HEK293 (cell line): ENCODE data around the gene NHEJ1.

Experiments
- CTCF ChIA-PET: fragments of 350-600 bp; formaldehyde crosslinking; extraction: SDS; loops from one replicate; lab custom pipeline; 2021; ENCODE audit warnings: antibody characterized with exemption; lab: Yijun Ruan, JAX
- POLR2A ChIA-PET: fragments of 300-600 bp; formaldehyde crosslinking; extraction: SDS; loops from one replicate; lab custom pipeline; 2020; ENCODE audit warnings: antibody characterized with exemption, inconsistent platforms; lab: Yijun Ruan, JAX
- H3K27ac ChIP-seq: fragments of 200-500 bp; sonication (Bioruptor generic); 2 replicates; pipeline ENCODE4 v1.5.1; 2014; ENCODE audit warnings: low read depth, low read length, control low read depth, inconsistent platforms; ENCODE audit errors: extremely low read depth
- H3K36me3 ChIP-seq, 2 experiments: fragments of 200-500 bp in 1 of 2; sonication (Bioruptor generic) in 1 of 2; 1 replicate in 1 of 2; 2 replicates in 1 of 2; pipeline ENCODE4 v1.5.1; 2014 to 2017; ENCODE audit warnings: inconsistent platforms in 2 of 2, low read length in 2 of 2; ENCODE audit not compliant: control insufficient read depth in 2 of 2, insufficient read depth in 1 of 2
- H3K4me1 ChIP-seq: fragments of 200-500 bp; sonication (Bioruptor generic); 2 replicates; pipeline ENCODE4 v1.5.1; 2014; ENCODE audit warnings: mild to moderate bottlenecking, low read length, inconsistent platforms; ENCODE audit not compliant: control insufficient read depth, insufficient read depth
- H3K4me3 ChIP-seq: 2 replicates; pipeline ENCODE4 v1.5.1; 2011; ENCODE audit warnings: low read depth, mild to moderate bottlenecking, control low read depth, low read length, moderate library complexity
- H3K9me3 ChIP-seq: fragments of 200-500 bp; sonication (Bioruptor generic); 2 replicates; pipeline ENCODE4 v1.5.1; 2014; ENCODE audit warnings: low read depth, low read length, inconsistent platforms; ENCODE audit not compliant: control insufficient read depth, insufficient read depth
- BCL6B ChIP-seq: fragments of 450-650 bp; formaldehyde crosslinking; IDR thresholded peaks from 2 replicates; pipeline ENCODE4 v1.5.1; 2017; ENCODE audit warnings: missing biosample characterization, missing genetic modification characterization
- GLI2 ChIP-seq: fragments of 450-650 bp; formaldehyde crosslinking; IDR thresholded peaks from 2 replicates; pipeline ENCODE4; 2017; ENCODE audit warnings: missing biosample characterization, missing genetic modification characterization, low read depth, borderline replicate concordance
- GLI4 ChIP-seq: fragments of 450-650 bp; formaldehyde crosslinking; IDR thresholded peaks from 2 replicates; pipeline ENCODE4 v1.5.1; 2016; ENCODE audit warnings: missing biosample characterization, missing genetic modification characterization
- HIC1 ChIP-seq: fragments of 450-650 bp; formaldehyde crosslinking; IDR thresholded peaks from 2 replicates; pipeline ENCODE4 v1.5.1; 2016; ENCODE audit warnings: missing biosample characterization, missing genetic modification characterization
- SP3 ChIP-seq: fragments of 450-650 bp; formaldehyde crosslinking; IDR thresholded peaks from 2 replicates; pipeline ENCODE4 v1.5.1; 2016; ENCODE audit warnings: missing biosample characterization, missing genetic modification characterization
- TRIM28 ChIP-seq: IDR thresholded peaks from 2 replicates; pipeline ENCODE4 v1.6.1; 2011; ENCODE audit warnings: low read length, control low read depth, borderline replicate concordance
- ZBTB48 ChIP-seq: fragments of 450-650 bp; formaldehyde crosslinking; IDR thresholded peaks from 2 replicates; pipeline ENCODE4 v1.5.1; 2016; ENCODE audit warnings: missing biosample characterization, missing genetic modification characterization
- ZBTB49 ChIP-seq: fragments of 450-650 bp; formaldehyde crosslinking; IDR thresholded peaks from 2 replicates; pipeline ENCODE4 v1.5.1; 2016; ENCODE audit warnings: missing biosample characterization, missing genetic modification characterization, low read depth
- ZFHX2 ChIP-seq: fragments of 450-650 bp; formaldehyde crosslinking; conservative IDR thresholded peaks from 2 replicates; pipeline ENCODE4 v1.5.1; 2016; ENCODE audit warnings: missing biosample characterization, missing genetic modification characterization
- ZFP41 ChIP-seq: fragments of 450-650 bp; formaldehyde crosslinking; IDR thresholded peaks from 2 replicates; pipeline ENCODE4 v1.5.1; 2016; ENCODE audit warnings: missing biosample characterization, missing genetic modification characterization, borderline replicate concordance
- ZNF112 ChIP-seq: fragments of 450-650 bp; formaldehyde crosslinking; IDR thresholded peaks from 2 replicates; pipeline ENCODE4 v1.5.0; 2017; ENCODE audit warnings: missing biosample characterization, missing genetic modification characterization
- ZNF155 ChIP-seq: fragments of 450-650 bp; formaldehyde crosslinking; IDR thresholded peaks from 2 replicates; pipeline ENCODE4 v1.5.1; 2016; ENCODE audit warnings: missing biosample characterization, missing genetic modification characterization
- ZNF2 ChIP-seq: fragments of 450-650 bp; formaldehyde crosslinking; IDR thresholded peaks from 2 replicates; pipeline ENCODE4 v1.5.1; 2016; ENCODE audit warnings: missing biosample characterization, missing genetic modification characterization
- ZNF266 ChIP-seq: fragments of 450-650 bp; formaldehyde crosslinking; IDR thresholded peaks from 2 replicates; pipeline ENCODE4 v1.5.1; 2016; ENCODE audit warnings: missing biosample characterization, missing genetic modification characterization, low read depth
- ZNF302 ChIP-seq: fragments of 450-650 bp; formaldehyde crosslinking; IDR thresholded peaks from 2 replicates; pipeline ENCODE4 v1.5.1; 2016; ENCODE audit warnings: missing biosample characterization, missing genetic modification characterization, low read depth
- ZNF423 ChIP-seq: fragments of 450-650 bp; formaldehyde crosslinking; IDR thresholded peaks from 2 replicates; pipeline ENCODE4 v1.5.1; 2016; ENCODE audit warnings: missing biosample characterization, missing genetic modification characterization
- ZNF558 ChIP-seq: fragments of 450-650 bp; formaldehyde crosslinking; IDR thresholded peaks from 2 replicates; pipeline ENCODE4 v1.5.1; 2016; ENCODE audit warnings: missing biosample characterization, missing genetic modification characterization
- ZNF560 ChIP-seq: fragments of 450-650 bp; formaldehyde crosslinking; IDR thresholded peaks from 2 replicates; pipeline ENCODE4 v1.5.1; 2017; ENCODE audit warnings: missing biosample characterization, missing genetic modification characterization, borderline replicate concordance
- ZNF610 ChIP-seq: fragments of 450-650 bp; formaldehyde crosslinking; IDR thresholded peaks from 2 replicates; pipeline ENCODE4 v1.5.1; 2016; ENCODE audit warnings: missing biosample characterization, missing genetic modification characterization, borderline replicate concordance
- ZNF626 ChIP-seq: fragments of 450-650 bp; sonication (Bioruptor Pico); formaldehyde crosslinking; IDR thresholded peaks from 2 replicates; pipeline ENCODE4 v1.5.1; 2018; ENCODE audit warnings: missing biosample characterization, missing genetic modification characterization, inconsistent platforms
- ZNF654 ChIP-seq: fragments of 450-650 bp; formaldehyde crosslinking; IDR thresholded peaks from 2 replicates; pipeline ENCODE4 v1.5.1; 2016; ENCODE audit warnings: low read depth, missing biosample characterization, missing genetic modification characterization
- ZNF747 ChIP-seq: fragments of 450-650 bp; formaldehyde crosslinking; IDR thresholded peaks from 2 replicates; pipeline ENCODE4 v1.5.1; 2016; ENCODE audit warnings: missing biosample characterization, missing genetic modification characterization
- ZNF777 ChIP-seq: fragments of 450-650 bp; formaldehyde crosslinking; IDR thresholded peaks from 2 replicates; pipeline ENCODE4 v1.5.1; 2017; ENCODE audit warnings: missing biosample characterization, missing genetic modification characterization, borderline replicate concordance
- ZNF843 ChIP-seq: fragments of 450-650 bp; formaldehyde crosslinking; IDR thresholded peaks from 2 replicates; pipeline ENCODE4 v1.5.1; 2016; ENCODE audit warnings: missing biosample characterization, missing genetic modification characterization
- TF ChIP-seq, protein P1 (sequence below): IDR thresholded peaks from 2 replicates; pipeline ENCODE4 v1.6.1; 2011; ENCODE audit warnings: mild to moderate bottlenecking, low read depth, low read length, borderline replicate concordance
- TF ChIP-seq, protein P2 (sequence below): fragments of 450-650 bp; formaldehyde crosslinking; IDR thresholded peaks from 2 replicates; pipeline ENCODE4 v1.5.1; 2016; ENCODE audit warnings: missing biosample characterization, missing genetic modification characterization

Gene NHEJ1

GRCh38 chr2:219081096-219081495, 79.5 kb downstream of the NHEJ1 start (continued):
- TF ChIP-seq ZBTB49 (no peak), ZNF302 (tag by site-specific recombination) (no peak), BCL6B (no peak), SP3 (tag by site-specific recombination) (no peak), GLI4 (tag by site-specific recombination) (no peak), HIC1 (tag by site-specific recombination) (no peak), ZFHX2 (no peak), ZNF560 (tag by site-specific recombination) (no peak), ZNF654 (tag by site-specific recombination) (no peak), ZNF266 (tag by site-specific recombination) (no peak), ZNF2 (no peak), ZNF843 (no peak), GLI2 (no peak), ZNF610 (tag by site-specific recombination) (no peak)

DNA sequence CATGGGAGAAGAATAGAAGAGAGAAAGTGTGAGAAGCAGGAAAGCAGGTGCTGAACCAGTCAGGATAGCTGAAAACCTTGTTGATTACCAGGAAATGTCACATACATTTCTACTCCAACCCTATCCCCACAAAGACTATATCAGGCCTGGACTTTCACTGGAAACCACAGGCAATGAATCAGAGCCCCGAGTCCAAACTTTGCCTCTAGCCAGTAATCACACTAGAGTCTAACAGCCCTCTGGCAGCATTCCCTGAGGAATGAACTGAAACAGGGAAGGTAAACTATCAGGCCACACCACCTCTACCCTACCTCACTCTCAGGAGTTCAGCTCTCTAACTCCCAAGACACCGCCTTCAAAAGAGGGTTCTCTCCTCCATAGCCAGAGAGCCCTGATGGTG, 81.2 kb downstream of the NHEJ1 start:
- Histone ChIP-seq H3K4me3 (no peak overlapping the region), H3K9me3 (no peaks in the 10 kb centered on the region), H3K4me1 (no peaks in the 10 kb centered on the region), H3K27ac (no peak overlapping the region), H3K36me3 (peaks cover 3 to 27% of the 10 kb centered on the region in 2 experiments; a peak in 2 of 3 replicates)
- CTCF ChIA-PET: interaction anchor here (0.5 to 4.1 kb wide), 5 partner anchors 7 to 74 kb away, joined by 4 to 21 read pairs (median 4); no protein-coding TSS in a partner anchor
- POLR2A ChIA-PET: no interaction called here
- TF ChIP-seq ZNF747 (tag by site-specific recombination) (no peak), ZNF654 (tag by site-specific recombination) (no peak), ZFP41 (tag by site-specific recombination) (no peak), TRIM28 (no peak)

- POLR2A ChIA-PET: no interaction called here
- CTCF ChIA-PET: interaction anchor here (0.6 to 1.5 kb wide), 3 partner anchors 74 to 452 kb away, joined by 3 to 4 read pairs (median 3); no protein-coding TSS in a partner anchor
- no peaks in the 10 kb centered on the region for H3K4me1 ChIP-seq
- no peak overlapping the region for H3K4me3 ChIP-seq
- H3K36me3 ChIP-seq: peaks cover 3 to 27% of the 10 kb centered on the region in 2 experiments; a peak in 2 of 3 replicates
- H3K27ac ChIP-seq: no peak overlapping the region
- H3K9me3 ChIP-seq: no peaks in the 10 kb centered on the region
- no peak for TF ChIP-seq ZNF558 (tag by site-specific recombination)
- TF ChIP-seq ZNF626 (tag by site-specific recombination): no peak
- no peak for TF ChIP-seq ZNF423 (tag by site-specific recombination)
- no peak for TF ChIP-seq ZNF302 (tag by site-specific recombination)
- TF ChIP-seq ZBTB48 (tag by site-specific recombination): no peak
- TF ChIP-seq ZNF112 (tag by site-specific recombination): no peak
- TF ChIP-seq, protein P1, sequence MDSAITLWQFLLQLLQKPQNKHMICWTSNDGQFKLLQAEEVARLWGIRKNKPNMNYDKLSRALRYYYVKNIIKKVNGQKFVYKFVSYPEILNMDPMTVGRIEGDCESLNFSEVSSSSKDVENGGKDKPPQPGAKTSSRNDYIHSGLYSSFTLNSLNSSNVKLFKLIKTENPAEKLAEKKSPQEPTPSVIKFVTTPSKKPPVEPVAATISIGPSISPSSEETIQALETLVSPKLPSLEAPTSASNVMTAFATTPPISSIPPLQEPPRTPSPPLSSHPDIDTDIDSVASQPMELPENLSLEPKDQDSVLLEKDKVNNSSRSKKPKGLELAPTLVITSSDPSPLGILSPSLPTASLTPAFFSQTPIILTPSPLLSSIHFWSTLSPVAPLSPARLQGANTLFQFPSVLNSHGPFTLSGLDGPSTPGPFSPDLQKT: no peak
- no peak for TF ChIP-seq ZNF777 (tag by site-specific recombination)
- TF ChIP-seq ZNF155 (tag by site-specific recombination): no peak
- TF ChIP-seq, protein P2, sequence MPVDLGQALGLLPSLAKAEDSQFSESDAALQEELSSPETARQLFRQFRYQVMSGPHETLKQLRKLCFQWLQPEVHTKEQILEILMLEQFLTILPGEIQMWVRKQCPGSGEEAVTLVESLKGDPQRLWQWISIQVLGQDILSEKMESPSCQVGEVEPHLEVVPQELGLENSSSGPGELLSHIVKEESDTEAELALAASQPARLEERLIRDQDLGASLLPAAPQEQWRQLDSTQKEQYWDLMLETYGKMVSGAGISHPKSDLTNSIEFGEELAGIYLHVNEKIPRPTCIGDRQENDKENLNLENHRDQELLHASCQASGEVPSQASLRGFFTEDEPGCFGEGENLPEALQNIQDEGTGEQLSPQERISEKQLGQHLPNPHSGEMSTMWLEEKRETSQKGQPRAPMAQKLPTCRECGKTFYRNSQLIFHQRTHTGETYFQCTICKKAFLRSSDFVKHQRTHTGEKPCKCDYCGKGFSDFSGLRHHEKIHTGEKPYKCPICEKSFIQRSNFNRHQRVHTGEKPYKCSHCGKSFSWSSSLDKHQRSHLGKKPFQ (tag by site-specific recombination): no peak
Observed at GRCh38 chr2:219078951-219079350, 81.7 kb downstream of the NHEJ1 start.
